Measurements from ENCODE around the gene ABCA5. TPM values are rescaled to one million over a fixed set of nuclear protein-coding genes. Genes with fewer than 3 reads are reported as not detected.

The ABCA5 gene
- total and polyA plus RNA-seq, 2 of the 13 experiments (the other 11 are each of a cell fraction or from before 2014, with no cell fraction given) = 9.7 to 10.1 TPM

GRCh38 chr17:69235338-69236058 is 91.4 kb downstream of the ABCA5 start (continued):
- TF ChIP-seq RBM39 (IDR thresholded peaks at IDR 0.05; ENCODE audit: low read depth, low read length, poor library complexity, severe bottlenecking) (no peak), GATAD1 (CRISPR knock-in tag; IDR thresholded peaks at IDR 0.05) (no peak; the same call in 1 of the 2 replicates), NFE2L1 (CRISPR knock-in tag; IDR thresholded peaks at IDR 0.05; ENCODE audit: borderline replicate concordance) (no peak), ZEB1 (IDR thresholded peaks at IDR 0.05; ENCODE audit: insufficient replicate concordance, low read depth) (no peak), DDIT3 (CRISPR knock-in tag; IDR thresholded peaks at IDR 0.05) (no peak), HINFP (CRISPR knock-in tag; IDR thresholded peaks at IDR 0.05; ENCODE audit: low read depth) (peak; percentile 77; the same call in 1 of the 2 replicates), HNF1A (IDR thresholded peaks at IDR 0.05; ENCODE audit: low read depth) (no peak), HNF1A (CRISPR knock-in tag; IDR thresholded peaks at IDR 0.05; ENCODE audit: borderline replicate concordance) (peak; percentile 45; the same call in 1 of the 2 replicates), ZNF335 (CRISPR knock-in tag; IDR thresholded peaks at IDR 0.05) (peak; percentile 62; the same call in 1 of the 2 replicates), ONECUT2 (CRISPR knock-in tag; IDR thresholded peaks at IDR 0.05) (no peak), NFKBIZ (CRISPR knock-in tag; IDR thresholded peaks at IDR 0.05) (0 out of 2 replicates have a peak, but pooled peaks have one; percentile 21), DNMT1 (CRISPR knock-in tag; IDR thresholded peaks at IDR 0.05) (no peak), NFATC3 (CRISPR knock-in tag; IDR thresholded peaks at IDR 0.05) (no peak; the same call in 1 of the 2 replicates), ZBTB7A (CRISPR knock-in tag; IDR thresholded peaks at IDR 0.05) (no peak), ZZZ3 (CRISPR knock-in tag; IDR thresholded peaks at IDR 0.05; ENCODE audit: borderline replicate concordance) (no peak), NPAS2 (CRISPR knock-in tag; IDR thresholded peaks at IDR 0.05; ENCODE audit: borderline replicate concordance) (no peak), PLSCR1 (CRISPR knock-in tag; IDR thresholded peaks at IDR 0.05; ENCODE audit: borderline replicate concordance) (no peak), ZNF382 (CRISPR knock-in tag; IDR thresholded peaks at IDR 0.05; ENCODE audit: borderline replicate concordance) (no peak), ZNF30 (CRISPR knock-in tag; IDR thresholded peaks at IDR 0.05) (no peak), PHF8 (CRISPR knock-in tag; IDR thresholded peaks at IDR 0.05) (no peak), NRL (CRISPR knock-in tag; IDR thresholded peaks at IDR 0.05; ENCODE audit: borderline replicate concordance) (no peak), ARID2 (CRISPR knock-in tag; IDR thresholded peaks at IDR 0.05; ENCODE audit: borderline replicate concordance) (peak; percentile 73; the same call in 1 of the 2 replicates), ZNF7 (CRISPR knock-in tag; IDR thresholded peaks at IDR 0.05) (no peak), ZNF329 (CRISPR knock-in tag; IDR thresholded peaks at IDR 0.05; ENCODE audit: low read depth) (no peak)
